B cell (primary cell): Measurements from ENCODE around the gene IMPA2. TPM values are rescaled to one million over a fixed set of nuclear protein-coding genes. Genes with fewer than 3 reads are reported as not detected.

ENCODE experiments used
- ATAC-seq: fragments of 200-7000 bp; cut with Tn5 transposase; one replicate; pipeline ENCODE4 v1.10.0; 2021; ENCODE audit warnings: low read depth, mild to moderate bottlenecking, moderate number of reproducible peaks, moderate library complexity
- CTCF ChIA-PET: fragments of 350-600 bp; sonication (Branson Sonifier 250); formaldehyde crosslinking; loops from one replicate; lab custom pipeline; 2021; ENCODE audit warnings: antibody characterized with exemption, inconsistent platforms; lab: Charles Lee
- POLR2A ChIA-PET: fragments of 350-600 bp; sonication (Branson Sonifier 250); formaldehyde crosslinking; loops from one replicate; lab custom pipeline; 2021; ENCODE audit warnings: antibody characterized with exemption; lab: Charles Lee
- DNase-seq: peaks from one replicate; pipeline ENCODE4 v3.0.0; 2013
- H2AFZ ChIP-seq: 2 replicates; pipeline ENCODE4 v1.6.1; 2012; ENCODE audit warnings: mild to moderate bottlenecking, low read depth, low read length; ENCODE audit not compliant: insufficient read depth, poor library complexity, severe bottlenecking
- H3K27ac ChIP-seq, 2 donors: 1 replicate in 1 of 2; 2 replicates in 1 of 2; pipeline ENCODE4 v1.5.1; 2012 to 2013; ENCODE audit warnings: low read length in 2 of 2, mild to moderate bottlenecking in 2 of 2, moderate library complexity in 1 of 2
- H3K27me3 ChIP-seq, 4 experiments: fragments of 200-600 bp in 1 of 4; sonication (generic) in 1 of 4; replicated peaks in 1 of 4; 1 replicate in 2 of 4; 2 replicates in 2 of 4; pipeline versions ENCODE4 v1.6.1 to v1.7.0; 2013 to 2016; ENCODE audit warnings: low read length in 3 of 4, mild to moderate bottlenecking in 2 of 4, mixed read lengths in 1 of 4, moderate library complexity in 1 of 4; ENCODE audit not compliant: insufficient read depth in 4 of 4, control insufficient read depth in 3 of 4; ENCODE audit errors: control extremely low read depth in 1 of 4
- H3K36me3 ChIP-seq, 2 experiments: replicated peaks in 1 of 2; 1 replicate in 1 of 2; 2 replicates in 1 of 2; pipeline versions ENCODE4 v1.6.1 to v1.7.1; 2013; ENCODE audit warnings: low read length in 1 of 2; ENCODE audit not compliant: insufficient read depth in 2 of 2, control insufficient read depth in 1 of 2; ENCODE audit errors: control extremely low read depth in 1 of 2, extremely low read depth in 1 of 2
- H3K4me1 ChIP-seq, 2 donors: fragments of 200-600 bp in 1 of 2; sonication (generic) in 1 of 2; 1 replicate in 1 of 2; 2 replicates in 1 of 2; pipeline versions ENCODE4 v1.5.1 to v1.6.1; 2013 to 2017; ENCODE audit warnings: low read length in 2 of 2; ENCODE audit not compliant: control insufficient read depth in 2 of 2, insufficient read depth in 2 of 2
- H3K4me2 ChIP-seq: replicated peaks from 2 replicates; pipeline ENCODE3; 2012; ENCODE audit warnings: mild to moderate bottlenecking, low read depth, low read length; ENCODE audit not compliant: poor library complexity, severe bottlenecking
- H3K4me3 ChIP-seq, 5 experiments: fragments of 200-600 bp in 1 of 5; sonication (generic) in 1 of 5; 1 replicate in 3 of 5; 2 replicates in 2 of 5; pipeline versions ENCODE4 v1.5.1 to v1.7.0; 2011 to 2016; ENCODE audit warnings: low read length in 4 of 5, mild to moderate bottlenecking in 4 of 5, low read depth in 2 of 5, control low read depth in 1 of 5, moderate library complexity in 1 of 5; ENCODE audit not compliant: insufficient read depth in 1 of 5; ENCODE audit errors: control extremely low read depth in 1 of 5, extremely low read depth in 1 of 5
- H3K79me2 ChIP-seq: fragments of 200-600 bp; sonication (generic); one replicate; pipeline ENCODE4 v1.6.0; 2016; ENCODE audit warnings: low read length; ENCODE audit not compliant: control insufficient read depth, insufficient read depth
- H3K9ac ChIP-seq: fragments of 200-600 bp; sonication (generic); 2 replicates; pipeline ENCODE4 v1.6.1; 2017; ENCODE audit warnings: mild to moderate bottlenecking, low read length, moderate library complexity
- H3K9me3 ChIP-seq, 3 donors: one replicate each; pipeline versions ENCODE4 v1.6.1 to v1.7.1; 2013; ENCODE audit warnings: low read length in 2 of 3; ENCODE audit not compliant: control insufficient read depth in 2 of 3, insufficient read depth in 1 of 3; ENCODE audit errors: control extremely low read depth in 1 of 3
- H4K20me1 ChIP-seq: 2 replicates; pipeline ENCODE4 v1.6.0; 2012; ENCODE audit warnings: mild to moderate bottlenecking, low read length; ENCODE audit not compliant: insufficient read depth, control insufficient read depth, poor library complexity, severe bottlenecking
- H3K27ac Mint-ChIP-seq: one replicate; pipeline ENCODE4 v1.8.0; 2021; ENCODE audit warnings: mixed read lengths
- H3K27me3 Mint-ChIP-seq: one replicate; pipeline ENCODE4 v1.8.0; 2021; ENCODE audit warnings: mixed read lengths
- H3K4me1 Mint-ChIP-seq: one replicate; pipeline ENCODE4 v1.8.0; 2021; ENCODE audit warnings: mixed read lengths
- H3K4me3 Mint-ChIP-seq: one replicate; pipeline ENCODE4 v1.8.0; 2021; ENCODE audit warnings: mixed read lengths
- H3K9me3 Mint-ChIP-seq: one replicate; pipeline ENCODE4 v1.8.0; 2022; ENCODE audit warnings: mixed read lengths; ENCODE audit not compliant: insufficient read depth
- CTCF ChIP-seq: fragments of 200-600 bp; IDR thresholded peaks from one replicate; pipeline ENCODE4 v1.8.0; 2022; ENCODE audit warnings: antibody characterized with exemption, mild to moderate bottlenecking
- EZH2 ChIP-seq: IDR thresholded peaks from 2 replicates; pipeline ENCODE4 v1.6.1; 2012; ENCODE audit warnings: borderline replicate concordance, low read depth, mild to moderate bottlenecking, moderate library complexity, low read length; ENCODE audit not compliant: insufficient read depth, poor library complexity, severe bottlenecking
- WGBS: methylation state at CpG from one replicate; pipeline ENCODE4 v1.1.5; 2013; ENCODE audit warnings: missing lambda C conversion rate; ENCODE audit not compliant: insufficient coverage; 5-methylcytosine and 5-hydroxymethylcytosine counted together
- intact Hi-C: fragments of 100-400 bp; cut with micrococcal nuclease; formaldehyde crosslinking; loops from one replicate; pipeline ENCODE4 v1.10.0; 2022
- polyA plus RNA-seq: library from polyadenylated mRNA; depleted of rRNA; stranded (reverse); fragments of >200 nt; gene quantifications from 2 replicates; pipeline ENCODE4 v1.2.3, GENCODE V29; 2012
- total RNA-seq, 2 donors: library from RNA; stranded (reverse); fragments of 120-200 nt in 1 of 2; gene quantifications; 1 replicate in 1 of 2; 2 replicates in 1 of 2; pipeline versions ENCODE4 v1.2.3 to v1.2.4, GENCODE V29; 2013 to 2022

IMPA2 gene
- total and polyA plus RNA-seq, 2 donors (not counting 1 experiment from before 2014, with no cell fraction given) = 8.0 to 11.7 TPM

DNA sequence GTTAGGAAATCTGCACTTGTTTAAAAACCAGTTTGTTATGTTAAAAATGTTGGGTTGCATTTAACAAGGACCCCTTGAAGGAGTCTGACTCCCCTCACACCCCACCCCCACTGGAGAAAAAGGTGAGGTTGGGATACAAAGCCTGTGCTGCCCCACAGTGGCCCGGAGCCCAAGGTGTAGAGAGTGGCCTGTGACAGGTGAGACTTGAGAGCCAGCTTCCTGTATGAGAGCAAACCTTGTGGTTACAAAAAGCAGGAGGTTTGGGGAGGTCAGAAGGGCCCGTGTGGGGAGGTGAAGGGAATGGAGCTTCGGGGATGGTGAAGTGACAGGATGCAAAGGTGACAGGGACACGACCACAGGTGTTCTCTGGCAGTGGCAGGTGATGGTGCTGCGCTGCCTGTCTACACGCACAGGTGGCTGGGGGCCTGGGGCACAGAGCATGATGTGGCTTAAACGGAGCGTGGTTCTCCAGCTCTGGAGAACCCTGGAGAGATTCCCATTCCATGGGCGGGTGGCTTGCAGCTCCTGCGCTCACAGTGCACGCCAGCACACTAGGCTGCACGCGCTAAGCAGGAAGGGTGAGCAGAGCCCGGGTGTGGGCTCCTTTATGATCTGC, 29.0 kb downstream of the IMPA2 start:
- Histone ChIP-seq H3K4me2 (no peak overlapping the region), H3K9ac (no peak overlapping the region), H4K20me1 (no peaks in the 10 kb centered on the region), H3K4me1 (no peaks in the 10 kb centered on the region), H3K27ac (no peak overlapping the region), H3K9me3 (no peaks in the 10 kb centered on the region), H3K27me3 (no peaks in the 10 kb centered on the region), H3K36me3 (no peaks in the 10 kb centered on the region), H3K4me3 (no peak overlapping the region), H3K79me2 (no peaks in the 10 kb centered on the region), H2AFZ (no peak overlapping the region)
- H3K4me1 Mint-ChIP-seq = peaks cover 5% of the 10 kb centered on the region
- H3K9me3 Mint-ChIP-seq = no peaks in the 10 kb centered on the region
- H3K4me3 Mint-ChIP-seq = no peak overlapping the region
- intact Hi-C loops = no loop called here
- no peak for ATAC-seq
- no peak for DNase-seq
- TF ChIP-seq CTCF = no peak
- no peak for TF ChIP-seq EZH2
- H3K27ac Mint-ChIP-seq = no peak overlapping the region
- ChIA-PET POLR2A (no interaction called here), CTCF (no interaction called here)
- H3K27me3 Mint-ChIP-seq = no peaks in the 10 kb centered on the region
- 92% methylated on average over 14 of the region's 14 CpGs for WGBS

GRCh38 chr18:12011199-12011956, 30.1 kb downstream of the IMPA2 start:
- Mint-ChIP-seq H3K27ac (no peak overlapping the region), H3K27me3 (no peaks in the 10 kb centered on the region), H3K4me1 (no peaks in the 10 kb centered on the region), H3K9me3 (no peaks in the 10 kb centered on the region), H3K4me3 (no peak overlapping the region)
- Histone ChIP-seq H3K4me1 (no peaks in the 10 kb centered on the region), H3K27me3 (no peaks in the 10 kb centered on the region), H4K20me1 (no peaks in the 10 kb centered on the region), H3K9me3 (no peaks in the 10 kb centered on the region), H3K36me3 (no peaks in the 10 kb centered on the region), H2AFZ (no peak overlapping the region), H3K27ac (no peak overlapping the region), H3K9ac (no peak overlapping the region), H3K4me2 (no peak overlapping the region), H3K4me3 (no peak overlapping the region), H3K79me2 (no peaks in the 10 kb centered on the region)
- POLR2A ChIA-PET = no interaction called here
- intact Hi-C loops = no loop called here
- 93% methylated on average over 8 of the region's 8 CpGs for WGBS
- CTCF ChIA-PET = no interaction called here
- ATAC-seq (no peak), DNase-seq (no peak)
- no peak for TF ChIP-seq CTCF
- TF ChIP-seq EZH2 = no peak
